ENCODE data around the gene ARRB2. TPM values are rescaled to one million over a fixed set of nuclear protein-coding genes. Genes with fewer than 3 reads are reported as not detected.
"Not testable (repeated sequence)": the region's sequence is repeated elsewhere in the genome, so short reads cannot be mapped to it uniquely, and the experiment has no call there.

Gene ARRB2
- total RNA-seq, 1 experiment from 2014 or later = 75.3 TPM

DNA sequence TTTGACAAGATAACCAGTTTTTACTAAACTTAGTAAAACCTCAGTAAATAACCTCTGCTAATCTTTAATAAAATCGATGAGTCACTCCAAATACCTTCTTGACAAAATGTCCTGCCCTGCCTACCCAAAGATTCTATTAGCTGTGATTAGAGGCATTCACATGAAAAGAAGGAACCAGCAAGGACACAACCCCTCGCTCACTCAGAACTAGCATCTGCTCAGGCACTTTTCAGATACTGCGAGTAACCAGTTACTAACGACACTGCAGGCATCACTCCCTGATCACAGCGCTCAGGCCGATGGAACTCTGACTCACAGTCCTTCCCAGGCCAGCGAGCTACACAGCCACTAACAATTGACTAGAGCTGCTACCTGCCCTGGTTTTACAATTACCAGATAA, 30.8 kb upstream of the ARRB2 start:
- no peak overlapping the region for H2BK120ac ChIP-seq (ENCODE audit: low read depth, low read length, poor library complexity, severe bottlenecking)
- no peak overlapping the region for H3K14ac ChIP-seq (ENCODE audit: insufficient read depth, low read length)
- no peak for DNase-seq
- H3K27me3 Mint-ChIP-seq (ENCODE audit: low read depth) = no peaks in the 10 kb centered on the region
- no CpG with 5 or more reads among the region's 7 CpGs for WGBS (ENCODE audit: extremely low coverage, insufficient read length, low lambda C conversion rate)
- H2AK5ac ChIP-seq (ENCODE audit: insufficient read length, low read length) = no peak overlapping the region
- H3K23ac ChIP-seq (ENCODE audit: insufficient read length, low read depth, low read length) = no peak overlapping the region
- no peaks in the 10 kb centered on the region for H3K23me2 ChIP-seq (ENCODE audit: insufficient read length, low read depth, low read length, poor library complexity, severe bottlenecking)
- H4K5ac ChIP-seq (ENCODE audit: insufficient read length, low read depth, low read length) = no peak overlapping the region
- no peak overlapping the region for H2BK5ac ChIP-seq (ENCODE audit: insufficient read length, low read length)
- H3K36me3 Mint-ChIP-seq (ENCODE audit: insufficient read depth in 1 of 3, low read depth in 3 of 3) = peaks cover 59 to 91% (median 88%) of the 10 kb centered on the region in 3 experiments
- H3K4me1 Mint-ChIP-seq = no peaks in the 10 kb centered on the region
- H3K4me2 ChIP-seq (ENCODE audit: insufficient read depth, insufficient read length, low read length) = no peak overlapping the region
- H3K9me3 Mint-ChIP-seq = no peaks in the 10 kb centered on the region
- H2BK20ac ChIP-seq (ENCODE audit: low read depth, low read length, poor library complexity, severe bottlenecking) = no peak overlapping the region
- no peaks in the 10 kb centered on the region for H3K4me1 ChIP-seq (ENCODE audit: insufficient read depth, low read length)
- H3K79me2 ChIP-seq (ENCODE audit: insufficient read depth, low read length) = no peaks in the 10 kb centered on the region
- H3K18ac ChIP-seq (ENCODE audit: insufficient read length, low read depth, low read length) = no peak overlapping the region
- no peak overlapping the region for H2BK12ac ChIP-seq (ENCODE audit: insufficient read length, low read depth, low read length)
- no peak overlapping the region for H3K9ac ChIP-seq (ENCODE audit: extremely low read depth, insufficient read length, low read length)
- no peaks in the 10 kb centered on the region for H3K79me1 ChIP-seq (ENCODE audit: insufficient read depth, low read depth, low read length, poor library complexity, severe bottlenecking)
- peak overlapping the region in 2 of 3 experiments; percentile 59 to 81; a peak in 4 of 7 replicates for H3K27ac Mint-ChIP-seq
- H3K9me3 ChIP-seq (ENCODE audit: control insufficient read depth, low read depth, low read length) = no peaks in the 10 kb centered on the region
- no peaks in the 10 kb centered on the region for H4K20me1 ChIP-seq (ENCODE audit: control insufficient read depth, insufficient read depth, insufficient read length)
- no peak overlapping the region for H3K56ac ChIP-seq (ENCODE audit: insufficient read length, low read depth, low read length)
- H2BK15ac ChIP-seq (ENCODE audit: low read depth, low read length) = no peak overlapping the region
- H4K8ac ChIP-seq (replicated peaks; ENCODE audit: insufficient read length, low read depth, low read length) = no peak overlapping the region
- no peak overlapping the region for H3K4ac ChIP-seq (ENCODE audit: low read depth, low read length)
- no peaks in the 10 kb centered on the region for H3K27me3 ChIP-seq (ENCODE audit: insufficient read depth, low read length)
- no peak overlapping the region for H4K91ac ChIP-seq (ENCODE audit: insufficient read length, low read depth, low read length)
- H2AFZ ChIP-seq (ENCODE audit: low read length) = no peak overlapping the region
- H3K27ac ChIP-seq (ENCODE audit: insufficient read length, low read depth, low read length) = no peak overlapping the region
- TF ChIP-seq, protein P1, sequence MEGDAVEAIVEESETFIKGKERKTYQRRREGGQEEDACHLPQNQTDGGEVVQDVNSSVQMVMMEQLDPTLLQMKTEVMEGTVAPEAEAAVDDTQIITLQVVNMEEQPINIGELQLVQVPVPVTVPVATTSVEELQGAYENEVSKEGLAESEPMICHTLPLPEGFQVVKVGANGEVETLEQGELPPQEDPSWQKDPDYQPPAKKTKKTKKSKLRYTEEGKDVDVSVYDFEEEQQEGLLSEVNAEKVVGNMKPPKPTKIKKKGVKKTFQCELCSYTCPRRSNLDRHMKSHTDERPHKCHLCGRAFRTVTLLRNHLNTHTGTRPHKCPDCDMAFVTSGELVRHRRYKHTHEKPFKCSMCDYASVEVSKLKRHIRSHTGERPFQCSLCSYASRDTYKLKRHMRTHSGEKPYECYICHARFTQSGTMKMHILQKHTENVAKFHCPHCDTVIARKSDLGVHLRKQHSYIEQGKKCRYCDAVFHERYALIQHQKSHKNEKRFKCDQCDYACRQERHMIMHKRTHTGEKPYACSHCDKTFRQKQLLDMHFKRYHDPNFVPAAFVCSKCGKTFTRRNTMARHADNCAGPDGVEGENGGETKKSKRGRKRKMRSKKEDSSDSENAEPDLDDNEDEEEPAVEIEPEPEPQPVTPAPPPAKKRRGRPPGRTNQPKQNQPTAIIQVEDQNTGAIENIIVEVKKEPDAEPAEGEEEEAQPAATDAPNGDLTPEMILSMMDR (conservative IDR thresholded peaks at IDR 0.05) = no peak
- H3T11ph ChIP-seq (ENCODE audit: low read length) = no peak overlapping the region
- H3K4me3 Mint-ChIP-seq = no peak overlapping the region

DNA sequence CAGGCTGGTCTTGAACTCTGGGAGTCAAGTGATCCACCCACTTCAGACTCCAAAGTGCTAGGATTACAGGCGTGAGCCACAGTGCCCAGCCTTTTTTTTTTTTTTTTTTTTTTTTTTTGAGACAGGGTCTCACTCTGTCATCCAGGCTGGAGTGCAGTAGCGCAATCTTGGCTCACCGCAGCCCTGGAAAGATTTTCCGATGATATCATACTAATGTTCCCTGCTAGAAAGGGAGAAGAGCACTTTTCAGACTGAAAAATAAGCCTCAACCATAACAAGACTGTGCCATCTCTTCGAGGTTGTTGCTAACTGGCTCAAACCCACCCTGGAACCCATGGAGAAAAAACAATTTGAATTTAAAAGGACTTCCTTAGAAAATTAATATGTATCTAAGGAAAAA, 26.7 kb upstream of the ARRB2 start:
- no CpG with 5 or more reads among the region's 5 CpGs for WGBS (ENCODE audit: extremely low coverage, insufficient read length, low lambda C conversion rate)
- not testable (repeated sequence) for H3K9ac ChIP-seq (ENCODE audit: extremely low read depth, insufficient read length, low read length); H3K4me2 ChIP-seq (ENCODE audit: insufficient read depth, insufficient read length, low read length)

More for the DNA sequence above, 26.7 kb upstream of the ARRB2 start:
- not testable (repeated sequence) for H3K56ac ChIP-seq (ENCODE audit: insufficient read length, low read depth, low read length); H2AFZ ChIP-seq (ENCODE audit: low read length); H3K4me3 Mint-ChIP-seq; H4K5ac ChIP-seq (ENCODE audit: insufficient read length, low read depth, low read length); H3K79me2 ChIP-seq (ENCODE audit: insufficient read depth, low read length); H2BK20ac ChIP-seq (ENCODE audit: low read depth, low read length, poor library complexity, severe bottlenecking); H3K27me3 ChIP-seq (ENCODE audit: insufficient read depth, low read length); H3K4me1 ChIP-seq (ENCODE audit: insufficient read depth, low read length); H3K27me3 Mint-ChIP-seq (ENCODE audit: low read depth); H2BK5ac ChIP-seq (ENCODE audit: insufficient read length, low read length); H3K79me1 ChIP-seq (ENCODE audit: insufficient read depth, low read depth, low read length, poor library complexity, severe bottlenecking); H3K18ac ChIP-seq (ENCODE audit: insufficient read length, low read depth, low read length); H2BK12ac ChIP-seq (ENCODE audit: insufficient read length, low read depth, low read length); H3K23ac ChIP-seq (ENCODE audit: insufficient read length, low read depth, low read length); H3T11ph ChIP-seq (ENCODE audit: low read length); H3K9me3 ChIP-seq (ENCODE audit: control insufficient read depth, low read depth, low read length); H3K9me3 Mint-ChIP-seq; H3K14ac ChIP-seq (ENCODE audit: insufficient read depth, low read length); DNase-seq; H2BK15ac ChIP-seq (ENCODE audit: low read depth, low read length); H3K23me2 ChIP-seq (ENCODE audit: insufficient read length, low read depth, low read length, poor library complexity, severe bottlenecking); H3K27ac ChIP-seq (ENCODE audit: insufficient read length, low read depth, low read length); H3K4ac ChIP-seq (ENCODE audit: low read depth, low read length); H2AK5ac ChIP-seq (ENCODE audit: insufficient read length, low read length); H4K91ac ChIP-seq (ENCODE audit: insufficient read length, low read depth, low read length); H4K8ac ChIP-seq (replicated peaks; ENCODE audit: insufficient read length, low read depth, low read length); H3K4me1 Mint-ChIP-seq; H2BK120ac ChIP-seq (ENCODE audit: low read depth, low read length, poor library complexity, severe bottlenecking); H4K20me1 ChIP-seq (ENCODE audit: control insufficient read depth, insufficient read depth, insufficient read length)
- peak overlapping the region in 1 of 3 experiments; percentile 68; a peak in 1 of 7 replicates for H3K27ac Mint-ChIP-seq
- peaks cover 51 to 86% (median 83%) of the 10 kb centered on the region in 3 experiments for H3K36me3 Mint-ChIP-seq (ENCODE audit: insufficient read depth in 1 of 3, low read depth in 3 of 3)
